GM21529 (cell line): ENCODE measurements around the gene LDLRAP1.
"Not testable (repeated sequence)": the region's sequence is repeated elsewhere in the genome, so short reads cannot be mapped to it uniquely, and the experiment has no call there.

Experiments used
- ATAC-seq: cut with Tn5 transposase; IDR thresholded peaks from one replicate; pipeline ENCODE4 v1.9.1; 2021; ENCODE audit not compliant: unreplicated experiment

LDLRAP1 gene

GRCh38 chr1:25572708-25573590 lies 29.5 kb downstream of the LDLRAP1 start:
- ATAC-seq: no peak

- ATAC-seq: no peak
Observed at GRCh38 chr1:25573591-25573930, 30.2 kb downstream of the LDLRAP1 start.

GRCh38 chr1:25573961-25574360 lies 30.6 kb downstream of the LDLRAP1 start:
- ATAC-seq: no peak

GRCh38 chr1:25575191-25575590 lies 31.8 kb downstream of the LDLRAP1 start:
- ATAC-seq: no peak

- no peak for ATAC-seq
Observed at GRCh38 chr1:25576459-25577133, 33.2 kb downstream of the LDLRAP1 start.

- ATAC-seq: no peak
Observed at GRCh38 chr1:25577134-25577920, 33.9 kb downstream of the LDLRAP1 start.

- no peak for ATAC-seq
Observed at GRCh38 chr1:25579292-25580252, 36.2 kb downstream of the LDLRAP1 start.

- no peak for ATAC-seq
Observed at GRCh38 chr1:25580927-25581326, 37.5 kb downstream of the LDLRAP1 start.

- ATAC-seq: no peak
Observed at GRCh38 chr1:25581764-25582163, 38.4 kb downstream of the LDLRAP1 start.

- ATAC-seq: no peak
Observed at GRCh38 chr1:25583519-25584370, 40.3 kb downstream of the LDLRAP1 start.

- no peak for ATAC-seq
Observed at GRCh38 chr1:25586181-25586588, 42.8 kb downstream of the LDLRAP1 start.

GRCh38 chr1:25587290-25587689 lies 43.9 kb downstream of the LDLRAP1 start:
- ATAC-seq: no peak

- ATAC-seq: not testable (repeated sequence)
Observed at GRCh38 chr1:25588224-25588623, 44.8 kb downstream of the LDLRAP1 start.

GRCh38 chr1:25588786-25589185 lies 45.4 kb downstream of the LDLRAP1 start:
- not testable (repeated sequence) for ATAC-seq

- ATAC-seq: no peak
Observed at GRCh38 chr1:25590096-25590824, 46.9 kb downstream of the LDLRAP1 start.

GRCh38 chr1:25593861-25594260 lies 50.5 kb downstream of the LDLRAP1 start:
- no peak for ATAC-seq

- no peak for ATAC-seq
Observed at GRCh38 chr1:25594971-25595370, 51.6 kb downstream of the LDLRAP1 start.

- ATAC-seq: not testable (repeated sequence)
Observed at GRCh38 chr1:25596641-25597040, 53.2 kb downstream of the LDLRAP1 start.

- ATAC-seq: no peak
Observed at GRCh38 chr1:25598879-25599278, 55.5 kb downstream of the LDLRAP1 start.
